KMS-11 (cell line): ENCODE data around the gene HOMER2.

Experiments
- H2AFZ ChIP-seq: fragments of 200-600 bp; sonication (generic); 2 replicates; pipeline ENCODE4 v1.6.1; 2016; ENCODE audit warnings: antibody characterized with exemption, mixed run types, low read depth
- H3K27ac ChIP-seq: fragments of 200-600 bp; sonication (generic); 2 replicates; pipeline ENCODE4 v1.6.1; 2016; ENCODE audit warnings: mild to moderate bottlenecking, mixed run types
- H3K27me3 ChIP-seq: fragments of 200-600 bp; sonication (generic); 2 replicates; pipeline ENCODE4 v1.6.1; 2017; ENCODE audit warnings: mild to moderate bottlenecking, low read depth, mixed run types, moderate library complexity; ENCODE audit not compliant: insufficient read depth
- H3K36me3 ChIP-seq: fragments of 200-600 bp; sonication (generic); 2 replicates; pipeline ENCODE4 v1.6.1; 2017; ENCODE audit warnings: mild to moderate bottlenecking, mixed run types; ENCODE audit not compliant: insufficient read depth
- H3K4me1 ChIP-seq: fragments of 200-600 bp; sonication (generic); 2 replicates; pipeline ENCODE4 v1.6.1; 2016; ENCODE audit warnings: mild to moderate bottlenecking, low read depth, mixed run types; ENCODE audit not compliant: poor library complexity, severe bottlenecking
- H3K4me2 ChIP-seq: fragments of 200-600 bp; sonication (generic); 2 replicates; pipeline ENCODE4 v1.7.0; 2016; ENCODE audit warnings: mild to moderate bottlenecking, mixed run types
- H3K4me3 ChIP-seq: fragments of 200-600 bp; sonication (generic); IDR thresholded peaks from 2 replicates; pipeline ENCODE4 v1.6.1; 2017; ENCODE audit warnings: low read depth, low read length, mixed read lengths; ENCODE audit not compliant: insufficient read depth
- H3K79me2 ChIP-seq: fragments of 200-600 bp; sonication (generic); 2 replicates; pipeline ENCODE4 v1.6.1; 2016; ENCODE audit warnings: low read depth, mixed run types; ENCODE audit not compliant: insufficient read depth
- H3K9ac ChIP-seq: fragments of 200-600 bp; sonication (generic); 2 replicates; pipeline ENCODE4 v1.6.1; 2016; ENCODE audit warnings: mild to moderate bottlenecking, mixed run types
- H4K20me1 ChIP-seq: fragments of 200-600 bp; sonication (generic); 2 replicates; pipeline ENCODE4 v1.6.1; 2016; ENCODE audit warnings: mild to moderate bottlenecking, mixed run types; ENCODE audit not compliant: insufficient read depth
- TF ChIP-seq, protein P1 (sequence below): fragments of 200-600 bp; sonication (generic); conservative IDR thresholded peaks from 2 replicates; pipeline ENCODE4 v1.6.1; 2017; ENCODE audit warnings: low read depth, mild to moderate bottlenecking, antibody characterized with exemption, low read length, moderate library complexity, mixed read lengths

HOMER2 gene

DNA sequence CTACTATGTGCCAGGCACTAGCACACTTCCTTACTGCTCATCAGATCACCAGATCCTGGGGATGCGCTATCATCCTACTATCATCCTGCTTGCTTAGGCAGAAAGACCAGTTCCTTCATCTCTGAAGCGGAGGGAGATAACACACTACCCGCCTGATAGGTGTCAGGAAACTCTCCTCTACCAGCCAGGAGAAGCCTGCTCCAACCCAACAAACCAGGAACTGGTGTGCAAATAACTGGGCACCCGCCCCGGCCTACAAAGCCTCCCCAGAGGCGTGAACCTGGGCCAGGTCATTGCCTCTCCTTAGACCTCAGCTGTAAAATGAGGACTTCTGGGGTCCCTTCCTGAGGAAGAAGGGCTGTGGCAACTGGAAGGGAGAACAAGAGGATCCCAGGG, 61.5 kb downstream of the HOMER2 start:
- H3K4me2 ChIP-seq = no peak overlapping the region
- TF ChIP-seq, protein P1, sequence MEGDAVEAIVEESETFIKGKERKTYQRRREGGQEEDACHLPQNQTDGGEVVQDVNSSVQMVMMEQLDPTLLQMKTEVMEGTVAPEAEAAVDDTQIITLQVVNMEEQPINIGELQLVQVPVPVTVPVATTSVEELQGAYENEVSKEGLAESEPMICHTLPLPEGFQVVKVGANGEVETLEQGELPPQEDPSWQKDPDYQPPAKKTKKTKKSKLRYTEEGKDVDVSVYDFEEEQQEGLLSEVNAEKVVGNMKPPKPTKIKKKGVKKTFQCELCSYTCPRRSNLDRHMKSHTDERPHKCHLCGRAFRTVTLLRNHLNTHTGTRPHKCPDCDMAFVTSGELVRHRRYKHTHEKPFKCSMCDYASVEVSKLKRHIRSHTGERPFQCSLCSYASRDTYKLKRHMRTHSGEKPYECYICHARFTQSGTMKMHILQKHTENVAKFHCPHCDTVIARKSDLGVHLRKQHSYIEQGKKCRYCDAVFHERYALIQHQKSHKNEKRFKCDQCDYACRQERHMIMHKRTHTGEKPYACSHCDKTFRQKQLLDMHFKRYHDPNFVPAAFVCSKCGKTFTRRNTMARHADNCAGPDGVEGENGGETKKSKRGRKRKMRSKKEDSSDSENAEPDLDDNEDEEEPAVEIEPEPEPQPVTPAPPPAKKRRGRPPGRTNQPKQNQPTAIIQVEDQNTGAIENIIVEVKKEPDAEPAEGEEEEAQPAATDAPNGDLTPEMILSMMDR = no peak
- H3K27me3 ChIP-seq = no peaks in the 10 kb centered on the region
- no peak overlapping the region for H3K27ac ChIP-seq
- no peak overlapping the region for H2AFZ ChIP-seq
- no peak overlapping the region for H3K4me3 ChIP-seq
- no peak overlapping the region for H3K9ac ChIP-seq
- no peaks in the 10 kb centered on the region for H3K79me2 ChIP-seq
- no peaks in the 10 kb centered on the region for H4K20me1 ChIP-seq
- H3K36me3 ChIP-seq = no peaks in the 10 kb centered on the region
- H3K4me1 ChIP-seq = no peaks in the 10 kb centered on the region

DNA sequence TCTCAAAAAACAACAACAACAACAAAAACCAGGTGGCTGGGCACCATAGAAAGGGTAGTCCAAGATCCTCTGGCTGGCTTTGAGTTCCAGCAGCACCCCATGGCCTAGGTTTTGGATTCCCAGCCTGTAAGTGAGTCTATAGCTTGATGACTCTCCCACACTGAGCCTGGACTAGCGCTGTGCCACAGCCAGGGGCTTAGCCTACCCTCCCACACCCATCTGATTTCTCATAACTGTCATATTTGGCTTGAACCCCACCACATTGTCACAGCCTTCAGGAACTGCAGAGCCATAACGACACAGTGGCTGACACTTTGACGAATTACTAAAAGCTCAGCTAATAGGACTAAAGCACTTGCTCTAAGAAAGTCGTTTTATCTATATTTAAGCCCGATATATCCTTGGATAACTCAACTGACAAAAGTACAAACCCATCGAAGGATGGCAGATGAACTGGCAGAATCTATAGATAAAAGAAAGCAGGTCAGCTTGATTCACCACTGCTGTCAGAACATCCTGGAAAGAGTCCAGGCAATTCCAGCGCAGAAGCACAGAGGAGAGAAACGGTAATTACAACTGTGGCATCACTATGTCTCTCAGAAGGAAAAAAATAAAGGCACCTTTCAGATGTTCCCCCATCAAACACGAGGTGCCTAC, 62.1 kb downstream of the HOMER2 start:
- TF ChIP-seq, protein P1 = no peak
- Histone ChIP-seq H3K4me1 (no peaks in the 10 kb centered on the region), H3K36me3 (no peaks in the 10 kb centered on the region), H3K79me2 (no peaks in the 10 kb centered on the region), H3K4me3 (no peak overlapping the region), H3K27me3 (no peaks in the 10 kb centered on the region), H3K9ac (no peak overlapping the region), H3K27ac (no peak overlapping the region), H2AFZ (no peak overlapping the region), H4K20me1 (no peaks in the 10 kb centered on the region), H3K4me2 (no peak overlapping the region)

DNA sequence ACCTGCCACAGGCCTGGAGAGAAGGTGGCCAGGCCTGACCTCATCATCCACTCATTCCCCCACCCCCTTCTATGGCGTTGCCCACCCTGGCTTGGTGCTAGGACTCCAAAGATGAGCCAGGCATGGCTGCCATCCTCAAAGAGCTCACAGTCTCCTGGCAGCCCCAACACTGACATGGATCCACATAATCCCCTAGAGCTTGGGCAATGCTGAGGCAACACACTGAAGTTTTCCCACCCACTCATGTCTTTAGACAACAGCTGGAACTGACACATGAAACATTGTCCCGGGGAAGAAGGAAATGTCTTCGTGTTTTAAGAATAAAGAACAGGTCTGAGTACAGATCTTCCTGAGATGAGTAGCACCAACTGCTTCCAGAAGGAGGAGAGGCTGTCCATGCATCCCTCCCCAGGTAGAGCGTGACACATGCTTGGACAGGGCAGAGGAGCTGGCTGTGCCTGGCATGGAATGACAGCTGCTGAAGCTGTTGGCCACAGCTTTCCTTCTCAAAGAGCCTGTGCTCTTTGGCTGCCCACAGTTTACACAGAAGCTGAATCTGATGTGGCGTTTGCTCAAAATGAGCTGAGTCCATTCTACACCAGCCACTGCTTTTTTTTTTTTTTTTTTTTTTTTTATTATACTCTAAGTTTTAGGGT, 70.1 kb downstream of the HOMER2 start:
- no peak overlapping the region for H3K4me3 ChIP-seq
- no peak overlapping the region for H2AFZ ChIP-seq
- TF ChIP-seq, protein P1 = no peak
- no peaks in the 10 kb centered on the region for H3K4me1 ChIP-seq
- no peak overlapping the region for H3K9ac ChIP-seq
- H3K36me3 ChIP-seq = no peaks in the 10 kb centered on the region
- H3K79me2 ChIP-seq = no peaks in the 10 kb centered on the region
- H3K27ac ChIP-seq = no peak overlapping the region
- H3K27me3 ChIP-seq = no peaks in the 10 kb centered on the region
- no peaks in the 10 kb centered on the region for H4K20me1 ChIP-seq
- no peak overlapping the region for H3K4me2 ChIP-seq

DNA sequence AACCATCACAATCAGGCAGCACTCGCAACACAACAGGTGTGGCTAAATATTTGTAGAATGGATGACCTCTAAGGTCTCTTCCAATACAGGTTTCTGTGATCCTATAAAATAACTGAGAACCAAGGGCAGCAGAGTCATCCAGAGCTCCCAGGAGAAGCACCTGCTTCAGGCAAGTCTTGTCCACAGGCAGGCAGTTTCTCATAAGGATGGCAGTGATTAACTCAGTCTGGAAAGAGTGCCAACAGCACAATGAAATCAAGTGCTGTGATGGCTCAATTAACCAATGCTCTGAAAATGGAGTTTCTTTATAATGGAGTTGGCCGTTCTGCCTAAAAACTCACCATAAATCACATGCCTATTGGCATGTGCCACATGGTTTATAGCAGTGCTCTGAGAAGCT, 70.8 kb downstream of the HOMER2 start:
- TF ChIP-seq, protein P1 = no peak
- no peaks in the 10 kb centered on the region for H3K4me1 ChIP-seq
- H4K20me1 ChIP-seq = no peaks in the 10 kb centered on the region
- H2AFZ ChIP-seq = no peak overlapping the region
- H3K27me3 ChIP-seq = no peaks in the 10 kb centered on the region
- H3K36me3 ChIP-seq = no peaks in the 10 kb centered on the region
- no peak overlapping the region for H3K9ac ChIP-seq
- H3K4me2 ChIP-seq = no peak overlapping the region
- no peaks in the 10 kb centered on the region for H3K79me2 ChIP-seq
- no peak overlapping the region for H3K4me3 ChIP-seq
- H3K27ac ChIP-seq = no peak overlapping the region
